ENCODE measurements around the gene SFT2D2. TPM values are rescaled to one million over a fixed set of nuclear protein-coding genes. Genes with fewer than 3 reads are reported as not detected.

The SFT2D2 gene
- total RNA-seq, 1 donor from 2014 or later: 87.6 TPM

- Histone ChIP-seq H3K27me3 (no peaks in the 10 kb centered on the region), H3K4me3 (no peak overlapping the region), H3K27ac (no peak overlapping the region), H3K4me1 (no peaks in the 10 kb centered on the region), H3K9me3 (no peaks in the 10 kb centered on the region), H3K36me3 (peaks cover 36% of the 10 kb centered on the region)
- no peak for DNase-seq
- intact Hi-C loops (cut with DNase I): no loop called here
- ATAC-seq: no peak
- no peak for TF ChIP-seq CTCF (IDR thresholded peaks at IDR 0.05)
These were observed 38.6 kb upstream of the SFT2D2 start for GRCh38 chr1:168187177-168187576.

GRCh38 chr1:168190403-168190802 lies 35.4 kb upstream of the SFT2D2 start:
- ATAC-seq: no peak
- Histone ChIP-seq H3K4me1 (no peaks in the 10 kb centered on the region), H3K36me3 (peaks cover 51% of the 10 kb centered on the region), H3K4me3 (no peak overlapping the region), H3K27me3 (no peaks in the 10 kb centered on the region), H3K9me3 (no peaks in the 10 kb centered on the region), H3K27ac (no peak overlapping the region)
- DNase-seq: no peak
- intact Hi-C loops (cut with DNase I): no loop called here
- TF ChIP-seq CTCF (IDR thresholded peaks at IDR 0.05): no peak

- no peak for DNase-seq
- Histone ChIP-seq H3K9me3 (no peaks in the 10 kb centered on the region), H3K27ac (no peak overlapping the region), H3K4me1 (no peaks in the 10 kb centered on the region), H3K36me3 (peaks cover 71% of the 10 kb centered on the region), H3K4me3 (no peak overlapping the region), H3K27me3 (no peaks in the 10 kb centered on the region)
- no peak for ATAC-seq
- TF ChIP-seq CTCF (IDR thresholded peaks at IDR 0.05): no peak
- intact Hi-C loops (cut with DNase I): no loop called here
These were observed 30.3 kb upstream of the SFT2D2 start for GRCh38 chr1:168195199-168196135.

GRCh38 chr1:168199056-168199455 lies 26.7 kb upstream of the SFT2D2 start:
- H3K36me3 ChIP-seq: peaks cover 65% of the 10 kb centered on the region
- H3K4me3 ChIP-seq: no peak overlapping the region
- intact Hi-C loops (cut with DNase I): no loop called here
- H3K9me3 ChIP-seq: no peaks in the 10 kb centered on the region
- no peaks in the 10 kb centered on the region for H3K27me3 ChIP-seq
- no peak for TF ChIP-seq CTCF (IDR thresholded peaks at IDR 0.05)
- no peak overlapping the region for H3K27ac ChIP-seq
- ATAC-seq (no peak), DNase-seq (no peak)
- no peaks in the 10 kb centered on the region for H3K4me1 ChIP-seq

- no peak overlapping the region for H3K27ac ChIP-seq
- ATAC-seq (no peak), DNase-seq (no peak)
- H3K9me3 ChIP-seq: no peaks in the 10 kb centered on the region
- no peaks in the 10 kb centered on the region for H3K27me3 ChIP-seq
- H3K36me3 ChIP-seq: peaks cover 34% of the 10 kb centered on the region
- no peak for TF ChIP-seq CTCF (IDR thresholded peaks at IDR 0.05)
- intact Hi-C loops (cut with DNase I): no loop called here
- H3K4me1 ChIP-seq: no peaks in the 10 kb centered on the region
- no peak overlapping the region for H3K4me3 ChIP-seq
These were observed 22.7 kb upstream of the SFT2D2 start for GRCh38 chr1:168202941-168203654.

Data from upper lobe of right lung (tissue), 1 donor.